Esophagus squamous epithelium (tissue), 5 donors: ENCODE data around the gene CCNL2. TPM values are rescaled to one million over a fixed set of nuclear protein-coding genes. Genes with fewer than 3 reads are reported as not detected.
A peak's percentile ranks its signal among the peaks of the same experiment; 100 is the strongest.

Source experiments
- DNase-seq: peaks from one replicate; lab custom pipeline; 2025; lab: John Stamatoyannopoulos, UW
- H3K27ac ChIP-seq, 4 donors: fragments of 200-600 bp; sonication (generic); one replicate each; pipeline ENCODE4 v1.5.1; 2016 to 2019; ENCODE audit warnings: mild to moderate bottlenecking in 1 of 4
- H3K27me3 ChIP-seq, 4 donors: fragments of 200-600 bp; sonication (generic); 1 replicate in 3 of 4; 2 replicates in 1 of 4; pipeline versions ENCODE4 v1.5.1 to v1.6.0; 2017 to 2021; ENCODE audit warnings: antibody characterized with exemption in 1 of 4
- H3K36me3 ChIP-seq, 3 donors: fragments of 200-600 bp; sonication (generic); one replicate each; pipeline ENCODE4 v1.5.1; 2016 to 2019
- H3K4me1 ChIP-seq, 3 donors: fragments of 200-600 bp; sonication (generic); one replicate each; pipeline ENCODE4 v1.5.1; 2017 to 2019
- H3K4me3 ChIP-seq, 4 donors: fragments of 200-600 bp; sonication (generic); 1 replicate in 3 of 4; 2 replicates in 1 of 4; pipeline ENCODE4 v1.5.1; 2016 to 2019; ENCODE audit warnings: mild to moderate bottlenecking in 2 of 4, moderate library complexity in 1 of 4
- H3K9me3 ChIP-seq, 3 donors: fragments of 200-600 bp; sonication (generic); one replicate each; pipeline ENCODE4 v1.5.1; 2016 to 2019
- POLR2A ChIP-seq, 4 donors: fragments of 450-650 bp; IDR thresholded peaks; one replicate each; pipeline ENCODE4 v1.6.1; 2017; ENCODE audit warnings: antibody characterized with exemption in 4 of 4, mild to moderate bottlenecking in 4 of 4, moderate library complexity in 3 of 4
- WGBS, 2 donors: methylation state at CpG; one replicate each; pipeline ENCODE4 v1.1.5; 2018; 5-methylcytosine and 5-hydroxymethylcytosine counted together
- intact Hi-C: fragments of 100-400 bp; cut with DNase I; formaldehyde crosslinking; loops from one replicate; pipeline ENCODE4 v1.15.0; 2022
- total RNA-seq, 4 donors: library from RNA; depleted of rRNA; stranded (reverse); fragments of >200 nt; gene quantifications; one replicate each; pipeline ENCODE4 v1.1.0, GENCODE V29; 2016
- TF ChIP-seq, protein P1 (sequence below), 6 experiments: fragments of 450-650 bp in 4 of 6; fragments of 200-600 bp in 2 of 6; sonication (generic) in 2 of 6; IDR thresholded peaks; one replicate each; pipeline ENCODE4 v1.5.1; 2016 to 2019; ENCODE audit warnings: antibody characterized with exemption in 6 of 6, mild to moderate bottlenecking in 4 of 6, moderate library complexity in 4 of 6
- donor health status: DM: yes; HTN: yes; CAD: no.

Gene CCNL2
- total RNA-seq, 4 donors from 2014 or later: 42.5 to 213 (median 104) TPM

DNA sequence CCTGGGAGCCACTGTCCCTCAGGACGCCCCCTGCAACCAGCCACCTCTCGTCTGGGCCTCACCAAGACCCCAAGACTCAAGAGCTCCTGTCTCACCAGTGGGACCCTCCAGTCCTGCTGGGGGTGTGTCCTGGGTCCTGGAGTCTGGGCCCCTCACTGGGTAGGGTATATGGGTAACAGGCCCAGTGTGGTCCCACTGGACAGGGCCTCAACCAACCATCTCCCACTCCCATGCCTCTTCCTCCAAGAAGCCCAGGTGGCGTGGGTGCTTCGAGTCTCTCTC, 35.6 kb upstream of the CCNL2 start:
- no peak for DNase-seq
- Histone ChIP-seq H3K4me3 (peak overlapping the region in 3 of 4 donors; percentile 53 to 75 (median 70)), H3K27ac (peak overlapping the region; percentile 93 to 97 (median 96)), H3K9me3 (no peaks in the 10 kb centered on the region), H3K4me1 (peaks cover 75 to 92% (median 77%) of the 10 kb centered on the region in 3 donors), H3K36me3 (peaks cover 0 to 12% (median 3%) of the 10 kb centered on the region in 3 donors), H3K27me3 (peaks cover 0 to 23% (median 0%) of the 10 kb centered on the region in 4 donors)
- intact Hi-C loops: no loop called here
- 50 to 94% methylated on average over 2 to 4 of the region's 4 CpGs for WGBS, 2 donors
- TF ChIP-seq POLR2A (IDR thresholded peaks at IDR 0.05): no peak
- TF ChIP-seq, protein P1, sequence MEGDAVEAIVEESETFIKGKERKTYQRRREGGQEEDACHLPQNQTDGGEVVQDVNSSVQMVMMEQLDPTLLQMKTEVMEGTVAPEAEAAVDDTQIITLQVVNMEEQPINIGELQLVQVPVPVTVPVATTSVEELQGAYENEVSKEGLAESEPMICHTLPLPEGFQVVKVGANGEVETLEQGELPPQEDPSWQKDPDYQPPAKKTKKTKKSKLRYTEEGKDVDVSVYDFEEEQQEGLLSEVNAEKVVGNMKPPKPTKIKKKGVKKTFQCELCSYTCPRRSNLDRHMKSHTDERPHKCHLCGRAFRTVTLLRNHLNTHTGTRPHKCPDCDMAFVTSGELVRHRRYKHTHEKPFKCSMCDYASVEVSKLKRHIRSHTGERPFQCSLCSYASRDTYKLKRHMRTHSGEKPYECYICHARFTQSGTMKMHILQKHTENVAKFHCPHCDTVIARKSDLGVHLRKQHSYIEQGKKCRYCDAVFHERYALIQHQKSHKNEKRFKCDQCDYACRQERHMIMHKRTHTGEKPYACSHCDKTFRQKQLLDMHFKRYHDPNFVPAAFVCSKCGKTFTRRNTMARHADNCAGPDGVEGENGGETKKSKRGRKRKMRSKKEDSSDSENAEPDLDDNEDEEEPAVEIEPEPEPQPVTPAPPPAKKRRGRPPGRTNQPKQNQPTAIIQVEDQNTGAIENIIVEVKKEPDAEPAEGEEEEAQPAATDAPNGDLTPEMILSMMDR (IDR thresholded peaks at IDR 0.05): no peak

DNA sequence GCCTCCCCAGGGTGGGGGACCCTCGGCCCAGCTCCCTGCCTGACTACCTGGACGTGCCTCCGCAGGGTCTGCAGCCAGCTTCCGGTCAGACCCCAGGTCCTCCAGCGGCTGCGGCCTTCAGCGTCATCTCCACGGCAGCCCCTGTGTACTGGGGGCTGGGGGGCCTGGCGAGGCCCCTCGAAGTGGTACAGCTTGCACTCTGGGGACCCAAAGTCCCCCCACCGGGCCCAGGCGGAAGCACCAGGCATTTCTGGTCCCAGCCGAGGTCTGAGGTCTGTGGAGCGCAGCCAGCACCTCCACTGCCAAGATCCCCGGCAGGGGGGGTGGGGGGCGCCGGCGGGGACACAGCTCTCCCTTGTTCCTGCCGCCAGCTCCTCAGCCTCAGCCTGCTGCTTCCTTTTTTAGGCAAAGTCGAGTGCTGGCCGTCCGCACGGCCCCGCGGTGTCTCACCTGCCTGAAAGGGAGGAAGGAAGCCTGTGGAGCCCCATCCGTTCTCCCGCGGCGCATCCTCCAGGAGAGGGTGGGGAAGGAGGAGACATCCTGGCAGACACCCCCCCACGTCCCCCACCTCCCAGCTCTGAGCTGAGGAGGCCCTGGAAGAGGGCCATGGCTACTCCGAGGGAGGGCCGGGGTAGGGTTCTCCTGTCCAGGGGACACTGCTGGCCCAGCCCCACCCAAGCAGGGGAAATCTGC, 35.1 kb upstream of the CCNL2 start:
- peak overlapping the region in 3 of 4 donors; percentile 53 to 75 (median 70) for H3K4me3 ChIP-seq
- TF ChIP-seq, protein P1 (IDR thresholded peaks at IDR 0.05): no peak
- TF ChIP-seq POLR2A (IDR thresholded peaks at IDR 0.05): no peak

DNA sequence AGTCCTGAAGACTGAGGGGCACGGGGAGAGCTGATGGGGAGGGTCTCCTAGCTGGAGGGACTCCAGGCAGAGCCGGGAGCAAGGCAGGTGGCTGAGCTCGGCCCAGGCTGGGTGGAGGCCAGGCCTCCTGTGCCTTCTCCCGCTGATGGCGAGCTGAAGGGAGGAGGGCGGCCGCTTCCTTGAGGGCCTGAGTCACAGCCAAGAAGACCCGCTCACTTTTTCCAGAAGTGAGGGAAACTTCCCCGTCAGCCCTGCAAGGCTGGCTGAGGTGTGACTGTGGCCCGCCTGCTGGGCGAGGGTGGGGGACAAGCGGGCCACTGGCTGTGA, 34.6 kb upstream of the CCNL2 start:
- H3K27me3 ChIP-seq: peaks cover 0 to 23% (median 0%) of the 10 kb centered on the region in 4 donors
- WGBS, 2 donors: 3% methylated on average over 7 of the region's 12 CpGs; no CpG with 5 or more reads in 1 of the 2 donors
- peaks cover 77 to 99% (median 82%) of the 10 kb centered on the region in 3 donors for H3K4me1 ChIP-seq
- DNase-seq: no peak
- H3K9me3 ChIP-seq: no peaks in the 10 kb centered on the region
- intact Hi-C loops: no loop called here
- peaks cover 0 to 3% (median 2%) of the 10 kb centered on the region in 3 donors for H3K36me3 ChIP-seq
- TF ChIP-seq, protein P1 (IDR thresholded peaks at IDR 0.05): no peak
- TF ChIP-seq POLR2A (IDR thresholded peaks at IDR 0.05): no peak
- peak overlapping the region; percentile 93 to 97 (median 96) for H3K27ac ChIP-seq
- peak overlapping the region in 3 of 4 donors; percentile 53 to 75 (median 70) for H3K4me3 ChIP-seq

More for the DNA sequence above, 35.1 kb upstream of the CCNL2 start:
- intact Hi-C loops: no loop called here
- Histone ChIP-seq H3K27ac (peak overlapping the region; percentile 93 to 97 (median 96)), H3K4me1 (peaks cover 77 to 97% (median 79%) of the 10 kb centered on the region in 3 donors), H3K36me3 (peaks cover 0 to 7% (median 3%) of the 10 kb centered on the region in 3 donors), H3K27me3 (peaks cover 0 to 23% (median 0%) of the 10 kb centered on the region in 4 donors), H3K9me3 (no peaks in the 10 kb centered on the region)
- no CpG with 5 or more reads among the region's 32 CpGs for WGBS, 2 donors
- no peak for DNase-seq

DNA sequence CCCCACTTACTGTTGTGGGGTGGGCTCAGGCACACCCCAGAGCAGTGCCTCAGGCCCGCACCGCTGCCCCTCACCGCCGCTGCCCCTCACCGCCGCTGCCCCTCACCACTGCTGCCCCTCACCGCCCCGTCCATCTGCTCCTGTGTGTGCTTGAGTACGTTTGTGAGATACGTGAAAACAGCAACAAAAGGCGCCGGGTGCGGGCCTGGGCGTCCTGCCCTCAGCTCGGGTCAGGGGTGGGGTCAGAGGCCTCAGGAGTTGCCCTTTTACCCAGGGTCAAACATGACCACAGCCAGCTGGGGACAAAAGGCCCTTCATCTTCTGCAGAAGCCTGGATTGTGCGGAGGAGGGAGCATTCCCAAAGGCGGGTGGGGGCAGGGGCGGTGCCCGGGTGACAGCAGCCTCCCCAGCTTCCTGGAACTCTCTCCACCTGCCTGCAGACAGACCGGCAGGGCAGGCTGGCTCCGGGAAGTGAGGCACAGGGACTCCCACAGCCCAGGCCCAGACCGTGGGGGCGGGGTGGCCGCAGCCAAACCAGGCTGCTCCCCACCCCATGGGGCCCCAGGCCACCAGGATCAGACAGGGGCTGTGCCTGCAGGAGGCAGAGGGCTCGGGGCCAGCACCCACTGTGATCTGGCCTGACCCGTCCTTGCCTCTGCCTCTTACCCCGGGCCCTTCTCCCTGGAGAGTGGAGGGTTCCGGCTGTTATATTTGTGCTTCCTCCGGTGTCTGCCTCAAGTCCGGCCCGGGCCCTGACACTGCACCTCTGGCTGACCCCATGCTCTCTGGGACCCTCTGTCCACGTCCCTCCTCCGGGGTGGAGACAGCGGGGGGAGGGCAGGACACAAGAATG, 34.0 kb upstream of the CCNL2 start:
- peaks cover 77 to 99% (median 82%) of the 10 kb centered on the region in 3 donors for H3K4me1 ChIP-seq
- intact Hi-C loops: no loop called here
- TF ChIP-seq, protein P1 (IDR thresholded peaks at IDR 0.05): no peak
- peak in 2 of 4 donors; percentile 26 to 64 for TF ChIP-seq POLR2A (IDR thresholded peaks at IDR 0.05)
- H3K27ac ChIP-seq: peak overlapping the region; percentile 93 to 97 (median 96)
- H3K4me3 ChIP-seq: peak overlapping the region in 3 of 4 donors; percentile 53 to 75 (median 70)
- H3K36me3 ChIP-seq: peaks cover 0 to 3% (median 0%) of the 10 kb centered on the region in 3 donors
- no peak for DNase-seq
- H3K27me3 ChIP-seq: peaks cover 0 to 23% (median 0%) of the 10 kb centered on the region in 4 donors
- H3K9me3 ChIP-seq: no peaks in the 10 kb centered on the region
- 0 to 25% methylated on average over 1 to 5 of the region's 34 CpGs for WGBS, 2 donors
